Transverse colon (tissue), 3 donors: ENCODE measurements around the gene CTNNA1.

ENCODE experiments used
- CTCF ChIP-seq, 5 experiments: fragments of 200-600 bp in 3 of 5; fragments of 450-650 bp in 2 of 5; sonication (generic) in 3 of 5; IDR thresholded peaks; 1 replicate in 2 of 5; 2 replicates in 3 of 5; pipeline ENCODE4 v1.5.1; 2016 to 2017; ENCODE audit warnings: antibody characterized with exemption in 5 of 5, inconsistent platforms in 3 of 5, mild to moderate bottlenecking in 2 of 5, moderate library complexity in 1 of 5
- POLR2A ChIP-seq: fragments of 450-650 bp; IDR thresholded peaks from one replicate; pipeline ENCODE4 v1.6.1; 2016; ENCODE audit warnings: antibody characterized with exemption, mild to moderate bottlenecking, moderate library complexity

GRCh38 chr5:138778234-138778633, 25.0 kb downstream of the CTNNA1 start:
- TF ChIP-seq CTCF (IDR thresholded peaks at IDR 0.05) (no peak), POLR2A (no peak)
